NCI-H774 (cell line): ENCODE measurements around the gene PCDHGA8.

Experiments used
- DNase-seq: peaks from one replicate; lab custom pipeline; 2025; lab: John Stamatoyannopoulos, UW

PCDHGA8 gene

GRCh38 chr5:141434006-141434405 lies 41.6 kb downstream of the PCDHGA8 start:
- no peak for DNase-seq

DNA sequence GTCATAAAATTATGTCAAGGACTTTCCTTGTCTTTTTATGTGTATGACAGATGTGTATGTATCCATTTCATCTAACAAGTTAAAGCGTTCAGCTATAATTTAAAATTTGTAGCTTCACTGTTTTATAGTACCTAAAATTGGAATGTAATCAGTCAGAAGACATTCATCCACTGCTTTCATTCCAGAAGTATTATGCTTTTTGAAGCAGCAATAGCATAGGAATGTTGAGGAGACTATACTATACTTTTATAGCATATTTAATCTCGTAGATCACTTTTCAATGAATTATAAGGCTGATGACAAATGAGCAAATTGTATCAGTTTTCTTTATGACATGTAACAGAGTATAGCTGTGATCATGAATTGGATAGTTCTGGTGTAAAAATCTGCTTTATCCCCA lies 44.8 kb downstream of the PCDHGA8 start:
- DNase-seq, result no peak

DNA sequence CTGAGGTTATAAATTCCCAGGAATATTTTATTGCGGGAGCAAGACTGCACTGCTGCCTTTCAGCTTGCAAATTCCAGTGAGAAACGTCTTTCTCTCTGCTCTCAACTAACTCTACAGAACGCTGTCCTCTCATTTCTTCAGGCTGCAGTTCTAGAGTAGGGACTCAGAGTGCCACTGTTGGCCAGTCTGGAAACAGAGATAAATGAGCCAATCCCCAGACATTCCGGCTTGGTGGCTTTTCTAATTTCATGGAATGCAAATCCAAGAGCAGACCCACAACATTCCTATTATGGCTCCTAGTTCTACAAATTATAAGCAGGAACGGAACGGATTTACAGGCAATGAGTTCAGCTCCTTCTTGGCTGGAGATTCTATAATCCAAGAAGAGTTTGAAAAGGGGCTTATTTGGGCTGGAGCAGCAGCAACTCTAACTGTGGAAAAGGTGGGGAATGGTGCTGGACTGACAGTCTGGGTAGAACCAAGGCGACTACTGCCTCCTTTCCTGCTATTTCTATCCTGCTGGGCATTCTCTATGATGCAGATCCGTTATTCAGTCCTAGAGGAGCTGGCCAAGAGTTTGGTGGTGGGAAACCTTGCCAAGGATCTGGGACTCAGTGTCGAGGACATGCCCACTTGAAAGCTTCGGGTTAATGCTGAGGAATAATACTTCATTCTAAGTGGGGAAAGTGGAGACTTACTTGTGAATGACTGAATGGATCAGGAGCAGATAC lies 47.1 kb downstream of the PCDHGA8 start:
- no peak for DNase-seq

DNA sequence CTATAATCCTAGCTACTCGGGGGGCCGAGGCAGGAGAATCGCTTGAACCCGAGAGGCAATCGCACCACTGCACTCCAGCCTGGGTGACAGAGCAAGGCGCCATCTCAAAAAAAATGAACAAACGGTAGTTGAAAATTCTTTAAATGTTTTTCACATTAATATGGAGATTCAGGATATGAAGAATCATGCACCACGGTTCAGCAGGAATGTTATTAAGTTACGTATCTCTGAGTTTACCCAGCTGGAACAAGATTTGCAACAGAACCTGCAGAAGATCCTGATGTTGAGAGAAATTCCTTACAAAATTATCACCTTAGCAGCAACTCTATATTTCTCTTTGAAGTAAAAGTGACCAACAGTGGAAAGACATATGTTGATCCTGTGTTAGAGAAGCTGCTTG lies 47.9 kb downstream of the PCDHGA8 start:
- DNase-seq, result no peak

- no peak for DNase-seq
Observed at GRCh38 chr5:141441571-141442170, 49.2 kb downstream of the PCDHGA8 start.
